SHP77 treated with DMSO at 0.1 percent for 48 hours (cell line): ENCODE results near the gene SPOCK1.

Experiments used
- DNase-seq: peaks from one replicate; lab custom pipeline; 2025; lab: John Stamatoyannopoulos, UW

The SPOCK1 gene

GRCh38 chr5:137148159-137148558, 351.0 kb downstream of the SPOCK1 start:
- DNase-seq = no peak

GRCh38 chr5:137147346-137147745, 351.8 kb downstream of the SPOCK1 start:
- no peak for DNase-seq

- DNase-seq = no peak
Observed at GRCh38 chr5:137146402-137146890, 352.7 kb downstream of the SPOCK1 start.

- no peak for DNase-seq
Observed at GRCh38 chr5:137145721-137146120, 353.4 kb downstream of the SPOCK1 start.

GRCh38 chr5:137144656-137145055, 354.5 kb downstream of the SPOCK1 start:
- no peak for DNase-seq

- DNase-seq = no peak
Observed at GRCh38 chr5:137142764-137143605, 356.1 kb downstream of the SPOCK1 start.

GRCh38 chr5:137142346-137142745, 356.8 kb downstream of the SPOCK1 start:
- no peak for DNase-seq

GRCh38 chr5:137141779-137142178, 357.3 kb downstream of the SPOCK1 start:
- no peak for DNase-seq

GRCh38 chr5:137136991-137137632, 362.0 kb downstream of the SPOCK1 start:
- DNase-seq = no peak

GRCh38 chr5:137134920-137135532, 364.1 kb downstream of the SPOCK1 start:
- no peak for DNase-seq

- DNase-seq = no peak
Observed at GRCh38 chr5:137129886-137130680, 369.0 kb downstream of the SPOCK1 start.

GRCh38 chr5:137128012-137128411, 371.1 kb downstream of the SPOCK1 start:
- no peak for DNase-seq

GRCh38 chr5:137126829-137127228, 372.3 kb downstream of the SPOCK1 start:
- DNase-seq = no peak

GRCh38 chr5:137122558-137122957, 376.6 kb downstream of the SPOCK1 start:
- DNase-seq = no peak

GRCh38 chr5:137122075-137122474, 377.1 kb downstream of the SPOCK1 start:
- no peak for DNase-seq

GRCh38 chr5:137119321-137119720, 379.8 kb downstream of the SPOCK1 start:
- DNase-seq = no peak

GRCh38 chr5:137118629-137119028, 380.5 kb downstream of the SPOCK1 start:
- no peak for DNase-seq

- no peak for DNase-seq
Observed at GRCh38 chr5:137115152-137115551, 384.0 kb downstream of the SPOCK1 start.

GRCh38 chr5:137114529-137114928, 384.6 kb downstream of the SPOCK1 start:
- no peak for DNase-seq

GRCh38 chr5:137113939-137114338, 385.2 kb downstream of the SPOCK1 start:
- DNase-seq = no peak

GRCh38 chr5:137113161-137113560, 386.0 kb downstream of the SPOCK1 start:
- DNase-seq = no peak
